Epithelial cell of prostate (primary cell): ENCODE data around the gene DOCK3.

Experiments used
- DNase-seq: peaks from one replicate; pipeline ENCODE4 v3.0.0-alpha.2; 2011; ENCODE audit warnings: low read depth, low spot score
- H3K27ac ChIP-seq: fragments of 450-650 bp; 2 replicates; pipeline ENCODE4 v1.5.1; 2017; ENCODE audit warnings: mild to moderate bottlenecking

DOCK3 gene

GRCh38 chr3:50674349-50675178, at the start of gene DOCK3:
Gene DOCK3, plus strand, starts transcription at chr3:50674927. Its CDS starts 337 bp downstream, at chr3:50675264.
- DNase-seq, result no peak
- no peak within 1 kb of the TSS for H3K27ac ChIP-seq

- H3K27ac ChIP-seq, result peak overlapping the region; percentile 86
- no peak for DNase-seq
These were observed 49.2 kb upstream of the DOCK3 start for GRCh38 chr3:50625231-50626182.

- H3K27ac ChIP-seq, result peak overlapping the region; percentile 86
- DNase-seq, result no peak
These were observed 48.3 kb upstream of the DOCK3 start for GRCh38 chr3:50626401-50626800.

- H3K27ac ChIP-seq, result peak overlapping the region; percentile 86
- peak; percentile 79 for DNase-seq
These were observed 47.2 kb upstream of the DOCK3 start for GRCh38 chr3:50627407-50628051.

- no peak for DNase-seq
- peak overlapping the region; percentile 86 for H3K27ac ChIP-seq
These were observed 46.1 kb upstream of the DOCK3 start for GRCh38 chr3:50628601-50629000.

GRCh38 chr3:50630394-50630793, 44.3 kb upstream of the DOCK3 start:
- H3K27ac ChIP-seq, result peak overlapping the region; percentile 86
- no peak for DNase-seq

- peak overlapping the region; percentile 86 for H3K27ac ChIP-seq
These were observed 43.9 kb upstream of the DOCK3 start for GRCh38 chr3:50630877-50631276.

GRCh38 chr3:50632450-50632849, 42.3 kb upstream of the DOCK3 start:
- no peak for DNase-seq
- peak overlapping the region; percentile 86 for H3K27ac ChIP-seq

More at GRCh38 chr3:50630877-50631276, 43.9 kb upstream of the DOCK3 start:
- no peak for DNase-seq

- no peak for DNase-seq
- peak overlapping the region; percentile 9 for H3K27ac ChIP-seq
These were observed 41.4 kb upstream of the DOCK3 start for GRCh38 chr3:50633230-50633790.

GRCh38 chr3:50635066-50635465, 39.7 kb upstream of the DOCK3 start:
- no peak for DNase-seq
- H3K27ac ChIP-seq, result no peak overlapping the region

- no peak overlapping the region for H3K27ac ChIP-seq
- no peak for DNase-seq
These were observed 37.7 kb upstream of the DOCK3 start for GRCh38 chr3:50637011-50637410.

- peak overlapping the region; percentile 37 for H3K27ac ChIP-seq
- no peak for DNase-seq
These were observed 36.8 kb upstream of the DOCK3 start for GRCh38 chr3:50637945-50638344.

GRCh38 chr3:50639055-50639494, 35.7 kb upstream of the DOCK3 start:
- peak overlapping the region; percentile 37 for H3K27ac ChIP-seq
- no peak for DNase-seq

GRCh38 chr3:50642382-50642781, 32.3 kb upstream of the DOCK3 start:
- H3K27ac ChIP-seq, result no peak overlapping the region
- no peak for DNase-seq

GRCh38 chr3:50644561-50644960, 30.2 kb upstream of the DOCK3 start:
- no peak for DNase-seq
- no peak overlapping the region for H3K27ac ChIP-seq

- no peak overlapping the region for H3K27ac ChIP-seq
- DNase-seq, result no peak
These were observed 29.3 kb upstream of the DOCK3 start for GRCh38 chr3:50645378-50645777.

GRCh38 chr3:50648313-50648712, 26.4 kb upstream of the DOCK3 start:
- DNase-seq, result no peak
- H3K27ac ChIP-seq, result no peak overlapping the region

- no peak overlapping the region for H3K27ac ChIP-seq
These were observed 25.8 kb upstream of the DOCK3 start for GRCh38 chr3:50648944-50649343.

GRCh38 chr3:50649451-50649931, 25.2 kb upstream of the DOCK3 start:
- H3K27ac ChIP-seq, result no peak overlapping the region

More at GRCh38 chr3:50648944-50649343, 25.8 kb upstream of the DOCK3 start:
- DNase-seq, result no peak

GRCh38 chr3:50650018-50650417, 24.7 kb upstream of the DOCK3 start:
- no peak overlapping the region for H3K27ac ChIP-seq
- no peak for DNase-seq

More at GRCh38 chr3:50649451-50649931, 25.2 kb upstream of the DOCK3 start:
- no peak for DNase-seq
